CD14-positive monocyte (primary cell): ENCODE results near the gene PEAK1. TPM values are rescaled to one million over a fixed set of nuclear protein-coding genes. Genes with fewer than 3 reads are reported as not detected.

Source experiments
- DNase-seq, 3 donors: peaks; one replicate each; pipeline ENCODE4 v3.0.0-alpha.2; 2011 to 2022
- H2AFZ ChIP-seq: 2 replicates; pipeline ENCODE4 v1.6.0; 2012; ENCODE audit warnings: mild to moderate bottlenecking, low read depth, low read length, inconsistent platforms; ENCODE audit not compliant: insufficient read depth, poor library complexity, severe bottlenecking
- H3K27ac ChIP-seq, 2 donors: 1 replicate in 1 of 2; 2 replicates in 1 of 2; pipeline ENCODE4 v1.5.1; 2012 to 2013; ENCODE audit warnings: low read length in 2 of 2, control low read depth in 1 of 2, inconsistent platforms in 1 of 2, low read depth in 1 of 2, mild to moderate bottlenecking in 1 of 2
- H3K27me3 ChIP-seq, 2 donors: one replicate each; pipeline versions ENCODE4 v1.6.0 to v1.6.1; 2011 to 2013; ENCODE audit warnings: low read length in 2 of 2; ENCODE audit not compliant: control insufficient read depth in 2 of 2, insufficient read depth in 2 of 2
- H3K36me3 ChIP-seq, 2 donors: replicated peaks in 1 of 2; 1 replicate in 1 of 2; 2 replicates in 1 of 2; pipeline versions ENCODE4 v1.5.1 to v1.6.1; 2012 to 2013; ENCODE audit warnings: low read length in 2 of 2, control low read depth in 1 of 2, inconsistent platforms in 1 of 2, mild to moderate bottlenecking in 1 of 2; ENCODE audit not compliant: insufficient read depth in 2 of 2, control insufficient read depth in 1 of 2
- H3K4me1 ChIP-seq, 2 donors: 1 replicate in 1 of 2; 2 replicates in 1 of 2; pipeline versions ENCODE4 v1.5.1 to v1.6.1; 2012 to 2013; ENCODE audit warnings: low read length in 2 of 2, control low read depth in 1 of 2, inconsistent platforms in 1 of 2, mild to moderate bottlenecking in 1 of 2, moderate library complexity in 1 of 2; ENCODE audit not compliant: insufficient read depth in 2 of 2, control insufficient read depth in 1 of 2
- H3K4me2 ChIP-seq: replicated peaks from 2 replicates; pipeline ENCODE3; 2012; ENCODE audit warnings: low read length, moderate library complexity, mild to moderate bottlenecking; ENCODE audit not compliant: poor library complexity, severe bottlenecking; ENCODE audit errors: extremely low read depth
- H3K4me3 ChIP-seq, 3 experiments: fragments of 200-600 bp in 1 of 3; sonication (generic) in 1 of 3; replicated peaks in 1 of 3; 1 replicate in 2 of 3; 2 replicates in 1 of 3; pipeline ENCODE4 v1.5.1; 2011 to 2013; ENCODE audit warnings: low read length in 3 of 3, mild to moderate bottlenecking in 3 of 3, control low read depth in 2 of 3, low read depth in 2 of 3, inconsistent platforms in 1 of 3, moderate library complexity in 1 of 3
- H3K79me2 ChIP-seq: 2 replicates; pipeline ENCODE4 v1.6.0; 2012; ENCODE audit warnings: mild to moderate bottlenecking, control low read depth, inconsistent platforms, low read length, moderate library complexity; ENCODE audit not compliant: insufficient read depth
- H3K9ac ChIP-seq: 2 replicates; pipeline ENCODE4 v1.6.0; 2017; ENCODE audit warnings: low read length, mild to moderate bottlenecking; ENCODE audit not compliant: insufficient read depth, poor library complexity, severe bottlenecking
- H3K9me3 ChIP-seq, 2 donors: replicated peaks in 1 of 2; 1 replicate in 1 of 2; 2 replicates in 1 of 2; pipeline versions ENCODE4 v1.5.1 to v1.6.1; 2012 to 2013; ENCODE audit warnings: low read length in 2 of 2, control low read depth in 1 of 2; ENCODE audit not compliant: control insufficient read depth in 1 of 2, insufficient read depth in 1 of 2
- H4K20me1 ChIP-seq: 2 replicates; pipeline ENCODE4 v1.6.0; 2012; ENCODE audit warnings: mild to moderate bottlenecking, low read length, control low read depth, moderate library complexity; ENCODE audit not compliant: insufficient read depth
- H3K27ac Mint-ChIP-seq, 7 donors: one replicate each; pipeline ENCODE4 v1.8.0; 2020; ENCODE audit warnings: mild to moderate bottlenecking in 7 of 7, mixed read lengths in 7 of 7, moderate library complexity in 6 of 7, inconsistent platforms in 2 of 7
- H3K27me3 Mint-ChIP-seq, 3 donors: one replicate each; pipeline ENCODE4 v1.8.0; 2021 to 2022; ENCODE audit warnings: low read depth in 3 of 3, mild to moderate bottlenecking in 3 of 3, mixed read lengths in 3 of 3, moderate library complexity in 3 of 3, inconsistent platforms in 1 of 3
- H3K36me3 Mint-ChIP-seq, 2 donors: one replicate each; pipeline ENCODE4 v1.8.0; 2020; ENCODE audit warnings: mixed read lengths in 2 of 2, inconsistent platforms in 1 of 2, mild to moderate bottlenecking in 1 of 2
- H3K4me1 Mint-ChIP-seq: one replicate; pipeline ENCODE4 v1.8.0; 2020; ENCODE audit warnings: mild to moderate bottlenecking, mixed read lengths
- H3K4me3 Mint-ChIP-seq, 2 donors: one replicate each; pipeline ENCODE4 v1.8.0; 2020; ENCODE audit warnings: mild to moderate bottlenecking in 2 of 2, mixed read lengths in 2 of 2, moderate library complexity in 1 of 2
- H3K9me3 Mint-ChIP-seq, 7 donors: one replicate each; pipeline ENCODE4 v1.8.0; 2020 to 2022; ENCODE audit warnings: mixed read lengths in 7 of 7, mild to moderate bottlenecking in 6 of 7, moderate library complexity in 6 of 7, inconsistent platforms in 2 of 7
- WGBS: methylation state at CpG from one replicate; pipeline ENCODE4 v1.1.5; 2013; ENCODE audit warnings: missing lambda C conversion rate; ENCODE audit not compliant: insufficient coverage; 5-methylcytosine and 5-hydroxymethylcytosine counted together
- intact Hi-C, 2 donors: fragments of 100-400 bp; cut with micrococcal nuclease; formaldehyde crosslinking; loops; one replicate each; pipeline versions ENCODE4 v1.15.0 to v1.15.1; 2023
- polyA plus RNA-seq, 3 donors: library from polyadenylated mRNA; depleted of rRNA in 1 of 3; unstranded in 2 of 3; stranded (reverse) in 1 of 3; fragments of 300-500 nt in 2 of 3; fragments of >200 nt in 1 of 3; fragmentation: Illumina TruSeq in 2 of 3; gene quantifications; 1 replicate in 2 of 3; 2 replicates in 1 of 3; pipeline ENCODE4 v1.2.3, GENCODE V29; 2012 to 2021
- TF ChIP-seq, protein P1 (sequence below): fragments of 200-600 bp; IDR thresholded peaks from one replicate; pipeline ENCODE4 v1.8.0; 2022; ENCODE audit warnings: antibody characterized with exemption, mild to moderate bottlenecking

The PEAK1 gene
- polyA plus RNA-seq, 3 donors: 0.85 to 8.7 (median 1.1) TPM

- H3K36me3 Mint-ChIP-seq: peaks cover 1 to 8% of the 10 kb centered on the region in 2 donors
- H3K4me2 ChIP-seq: no peak overlapping the region
- H3K9me3 ChIP-seq: peaks cover 4 to 21% of the 10 kb centered on the region in 2 donors
- H3K79me2 ChIP-seq: peaks cover 23% of the 10 kb centered on the region
- H3K27me3 ChIP-seq: no peaks in the 10 kb centered on the region
- no peak overlapping the region for H2AFZ ChIP-seq
- no peaks in the 10 kb centered on the region for H4K20me1 ChIP-seq
- no peak overlapping the region for H3K27ac ChIP-seq
- H3K4me1 Mint-ChIP-seq: no peaks in the 10 kb centered on the region
- H3K27ac Mint-ChIP-seq: no peak overlapping the region
- H3K36me3 ChIP-seq: no peaks in the 10 kb centered on the region
- no peak for DNase-seq
- H3K9ac ChIP-seq: no peak overlapping the region
- no peaks in the 10 kb centered on the region for H3K4me1 ChIP-seq
- TF ChIP-seq, protein P1, sequence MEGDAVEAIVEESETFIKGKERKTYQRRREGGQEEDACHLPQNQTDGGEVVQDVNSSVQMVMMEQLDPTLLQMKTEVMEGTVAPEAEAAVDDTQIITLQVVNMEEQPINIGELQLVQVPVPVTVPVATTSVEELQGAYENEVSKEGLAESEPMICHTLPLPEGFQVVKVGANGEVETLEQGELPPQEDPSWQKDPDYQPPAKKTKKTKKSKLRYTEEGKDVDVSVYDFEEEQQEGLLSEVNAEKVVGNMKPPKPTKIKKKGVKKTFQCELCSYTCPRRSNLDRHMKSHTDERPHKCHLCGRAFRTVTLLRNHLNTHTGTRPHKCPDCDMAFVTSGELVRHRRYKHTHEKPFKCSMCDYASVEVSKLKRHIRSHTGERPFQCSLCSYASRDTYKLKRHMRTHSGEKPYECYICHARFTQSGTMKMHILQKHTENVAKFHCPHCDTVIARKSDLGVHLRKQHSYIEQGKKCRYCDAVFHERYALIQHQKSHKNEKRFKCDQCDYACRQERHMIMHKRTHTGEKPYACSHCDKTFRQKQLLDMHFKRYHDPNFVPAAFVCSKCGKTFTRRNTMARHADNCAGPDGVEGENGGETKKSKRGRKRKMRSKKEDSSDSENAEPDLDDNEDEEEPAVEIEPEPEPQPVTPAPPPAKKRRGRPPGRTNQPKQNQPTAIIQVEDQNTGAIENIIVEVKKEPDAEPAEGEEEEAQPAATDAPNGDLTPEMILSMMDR: no peak
- WGBS: no CpG with 5 or more reads among the region's 1 CpG
- H3K4me3 Mint-ChIP-seq: no peak overlapping the region
- peaks cover 0 to 3% (median 0%) of the 10 kb centered on the region in 3 donors for H3K27me3 Mint-ChIP-seq
- intact Hi-C loops: no loop called here
- H3K9me3 Mint-ChIP-seq: peaks cover 26 to 48% (median 36%) of the 10 kb centered on the region in 7 donors
- H3K4me3 ChIP-seq: no peak overlapping the region
These were observed 21.0 kb downstream of the PEAK1 start for GRCh38 chr15:77398927-77399326.

GRCh38 chr15:77396692-77397091, 23.2 kb downstream of the PEAK1 start:
- Mint-ChIP-seq H3K9me3 (peaks cover 29 to 48% (median 36%) of the 10 kb centered on the region in 7 donors), H3K4me1 (peaks cover under 1% of the 10 kb centered on the region), H3K4me3 (no peak overlapping the region), H3K36me3 (peaks cover 4 to 6% of the 10 kb centered on the region in 2 donors), H3K27me3 (peaks cover 0 to 3% (median 0%) of the 10 kb centered on the region in 3 donors), H3K27ac (no peak overlapping the region)
- H3K4me1 ChIP-seq: no peaks in the 10 kb centered on the region
- H3K4me3 ChIP-seq: no peak overlapping the region
- intact Hi-C loops: no loop called here
- H3K36me3 ChIP-seq: no peaks in the 10 kb centered on the region
- no peak for DNase-seq
- H3K79me2 ChIP-seq: peaks cover 25% of the 10 kb centered on the region
- TF ChIP-seq, protein P1: no peak
- no peaks in the 10 kb centered on the region for H3K27me3 ChIP-seq
- H4K20me1 ChIP-seq: no peaks in the 10 kb centered on the region
- no peak overlapping the region for H3K4me2 ChIP-seq
- no CpG with 5 or more reads among the region's 1 CpG for WGBS
- no peak overlapping the region for H3K27ac ChIP-seq
- peaks cover 4 to 21% of the 10 kb centered on the region in 2 donors for H3K9me3 ChIP-seq
- H3K9ac ChIP-seq: no peak overlapping the region
- H2AFZ ChIP-seq: no peak overlapping the region
